BLaER1 treated with 17β-estradiol and CSF1 and Interleukin-3, amounts not matched to agents 10 nM and 100 nM (cell line): ENCODE results near the gene HEXD.
"Not testable (repeated sequence)": the region's sequence is repeated elsewhere in the genome, so short reads cannot be mapped to it uniquely, and the experiment has no call there.

Experiments
- H3K27ac ChIP-seq, 11 experiments: shearing (Covaris generic); formaldehyde crosslinking; 2 replicates each; pipeline ENCODE4 v1.8.1; 2022
- H3K27me3 ChIP-seq, 11 experiments: shearing (Covaris generic); formaldehyde crosslinking; 2 replicates each; pipeline ENCODE4 v1.8.1; 2022
- H3K36me3 ChIP-seq, 11 experiments: shearing (Covaris generic); formaldehyde crosslinking; 2 replicates each; pipeline ENCODE4 v1.8.1; 2022
- H3K4me1 ChIP-seq, 10 experiments: shearing (Covaris generic); formaldehyde crosslinking; 2 replicates each; pipeline ENCODE4 v1.8.1; 2022
- H3K4me2 ChIP-seq, 11 experiments: shearing (Covaris generic); formaldehyde crosslinking; 2 replicates each; pipeline ENCODE4 v1.8.1; 2022
- H3K4me3 ChIP-seq, 10 experiments: shearing (Covaris generic); formaldehyde crosslinking; 2 replicates each; pipeline ENCODE4 v1.8.1; 2022
- H3K9ac ChIP-seq, 11 experiments: shearing (Covaris generic); formaldehyde crosslinking; 2 replicates each; pipeline ENCODE4 v1.8.1; 2022
- H3K9me3 ChIP-seq, 11 experiments: shearing (Covaris generic); formaldehyde crosslinking; replicated peaks in 1 of 11; 2 replicates each; pipeline ENCODE4 v1.8.1; 2022
- H4K20me1 ChIP-seq, 11 experiments: shearing (Covaris generic); formaldehyde crosslinking; 2 replicates each; pipeline ENCODE4 v1.8.1; 2022
- Cebpa-rat ChIP-seq, 11 experiments: shearing (Covaris generic); IDR thresholded peaks; 2 replicates each; pipeline ENCODE4 v1.8.1; 2022

HEXD gene

GRCh38 chr17:82457073-82457928, 39.2 kb downstream of the HEXD start:
- peak overlapping the region; percentile 95 to 100 (median 98) for H3K27ac ChIP-seq
- H3K4me3 ChIP-seq: peak overlapping the region; percentile 80 to 99 (median 90)
- TF ChIP-seq Cebpa-rat (IDR thresholded peaks at IDR 0.05): no peak
- peak overlapping the region; percentile 75 to 94 (median 88) for H3K4me2 ChIP-seq
- H3K4me1 ChIP-seq: peaks cover 19 to 45% (median 33%) of the 10 kb centered on the region in 10 experiments
- H4K20me1 ChIP-seq: peaks cover 2 to 31% (median 16%) of the 10 kb centered on the region in 11 experiments; a peak in 17 of 22 replicates
- peak overlapping the region; percentile 94 to 99 (median 97) for H3K9ac ChIP-seq
- H3K9me3 ChIP-seq: peaks cover 0 to 37% (median 26%) of the 10 kb centered on the region in 11 experiments; a peak in 20 of 22 replicates
- H3K36me3 ChIP-seq: peaks cover 25 to 35% (median 27%) of the 10 kb centered on the region in 11 experiments
- H3K27me3 ChIP-seq: no peaks in the 10 kb centered on the region

DNA sequence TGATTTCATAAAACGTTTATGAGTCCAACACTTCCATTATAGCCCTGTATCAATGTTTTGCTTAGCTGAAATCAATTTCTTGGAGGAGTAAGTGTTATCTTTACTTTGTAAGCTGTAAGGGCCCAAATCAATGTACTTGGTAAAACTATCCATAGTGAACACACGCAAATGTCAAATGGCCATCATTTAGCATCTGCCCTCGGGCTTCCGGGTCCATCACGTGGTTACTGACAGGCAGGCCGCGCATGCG, 39.7 kb downstream of the HEXD start:
- no peaks in the 10 kb centered on the region for H3K27me3 ChIP-seq
- H3K4me1 ChIP-seq: peaks cover 19 to 50% (median 31%) of the 10 kb centered on the region in 10 experiments
- H3K4me3 ChIP-seq: peak overlapping the region; percentile 80 to 99 (median 90)
- H3K36me3 ChIP-seq: peaks cover 31 to 40% (median 33%) of the 10 kb centered on the region in 11 experiments
- peak overlapping the region; percentile 75 to 94 (median 88) for H3K4me2 ChIP-seq
- peak overlapping the region; percentile 95 to 100 (median 98) for H3K27ac ChIP-seq
- H3K9me3 ChIP-seq: peaks cover 0 to 34% (median 22%) of the 10 kb centered on the region in 11 experiments; a peak in 20 of 22 replicates
- peak overlapping the region; percentile 94 to 99 (median 97) for H3K9ac ChIP-seq
- no peak for TF ChIP-seq Cebpa-rat (IDR thresholded peaks at IDR 0.05)
- H4K20me1 ChIP-seq: peaks cover 7 to 37% (median 21%) of the 10 kb centered on the region in 11 experiments; a peak in 17 of 22 replicates

- H3K4me1 ChIP-seq: peaks cover 19 to 50% (median 31%) of the 10 kb centered on the region in 10 experiments
- no peak for TF ChIP-seq Cebpa-rat (IDR thresholded peaks at IDR 0.05)
- peak within 1 kb of the TSS; percentile 80 to 99 (median 90) for H3K4me3 ChIP-seq
- peaks cover 7 to 41% (median 26%) of the 10 kb centered on the region in 11 experiments; a peak in 17 of 22 replicates for H4K20me1 ChIP-seq
- H3K4me2 ChIP-seq: peak within 1 kb of the TSS; percentile 82 to 96 (median 91)
- peaks cover 35 to 45% (median 37%) of the 10 kb centered on the region in 11 experiments for H3K36me3 ChIP-seq
- peak within 1 kb of the TSS; percentile 95 to 100 (median 98) for H3K27ac ChIP-seq
- peak within 1 kb of the TSS; percentile 94 to 99 (median 97) for H3K9ac ChIP-seq
- H3K27me3 ChIP-seq: no peaks in the 10 kb centered on the region
- peaks cover 0 to 29% (median 18%) of the 10 kb centered on the region in 11 experiments; a peak in 20 of 22 replicates for H3K9me3 ChIP-seq
Measured at GRCh38 chr17:82458179-82458884, 40.2 kb downstream of the HEXD start, which contains the start of gene NARF. TSS of gene NARF (plus strand) at chr17:82458741. CDS start at chr17:82458804, 63 bp downstream.

DNA sequence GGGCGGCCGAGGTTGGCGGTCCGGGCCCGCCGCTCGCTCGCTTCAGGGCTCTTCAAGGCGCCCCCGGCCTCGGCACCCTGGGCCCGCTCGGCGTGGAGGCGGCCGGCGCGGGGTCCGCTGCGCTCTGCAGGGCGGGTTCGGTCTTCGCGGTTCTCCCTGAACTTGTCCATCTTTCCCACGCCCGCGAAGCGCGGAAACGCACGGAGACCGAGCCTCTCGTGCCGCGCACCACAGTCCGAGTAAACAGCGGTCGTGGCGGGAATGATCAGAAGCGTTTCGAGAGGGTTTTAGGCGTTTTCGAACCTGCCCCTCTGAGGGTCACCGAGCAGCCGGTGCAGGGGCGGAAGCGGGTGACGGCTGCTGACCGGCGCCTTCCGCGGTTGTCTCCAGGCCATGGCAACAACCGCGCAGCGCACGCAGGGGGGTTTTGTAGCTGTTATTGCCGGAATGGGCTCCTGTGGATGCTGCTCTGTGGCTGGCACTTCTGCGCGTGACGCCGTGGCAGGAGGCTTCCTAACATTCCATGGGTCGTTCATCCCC, 40.8 kb downstream of the HEXD start:
- H3K27ac ChIP-seq: peak overlapping the region; percentile 78 to 100 (median 98)
- no peak for TF ChIP-seq Cebpa-rat (IDR thresholded peaks at IDR 0.05)
- peaks cover 19 to 50% (median 31%) of the 10 kb centered on the region in 10 experiments for H3K4me1 ChIP-seq

DNA sequence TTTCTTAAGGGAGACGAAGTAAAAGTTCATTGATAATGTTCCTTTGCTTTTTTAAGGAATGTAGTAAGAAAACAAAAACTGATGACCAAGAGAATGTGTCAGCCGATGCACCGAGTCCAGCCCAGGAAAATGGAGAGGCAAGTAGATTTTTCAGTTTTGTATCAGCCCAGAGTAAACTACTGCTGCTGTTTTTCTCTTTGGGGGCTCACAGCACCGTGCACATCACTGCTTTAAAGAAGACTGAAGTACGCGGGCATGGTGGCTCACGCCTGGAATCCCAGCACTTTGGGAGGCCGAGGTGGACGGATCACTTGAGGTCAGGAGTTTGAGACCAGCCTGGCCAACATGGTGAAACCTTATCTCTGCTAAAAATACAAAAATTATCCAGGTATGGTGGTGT, 41.8 kb downstream of the HEXD start:
- H3K4me1 ChIP-seq: peaks cover 19 to 50% (median 31%) of the 10 kb centered on the region in 10 experiments
- peaks cover 7 to 56% (median 35%) of the 10 kb centered on the region in 11 experiments; a peak in 17 of 22 replicates for H4K20me1 ChIP-seq
- H3K4me2 ChIP-seq: peak overlapping the region; percentile 82 to 96 (median 90)
- peaks cover 51 to 58% (median 52%) of the 10 kb centered on the region in 11 experiments for H3K36me3 ChIP-seq
- H3K27me3 ChIP-seq: not testable (repeated sequence)
- peak overlapping the region in 4 of 11 experiments; percentile 95 to 99 (median 98); a peak in 4 of 22 replicates for H3K27ac ChIP-seq
- H3K9ac ChIP-seq: peak overlapping the region; percentile 94 to 99 (median 97); a peak in 21 of 22 replicates
- peaks cover 0 to 13% (median 2%) of the 10 kb centered on the region in 11 experiments; a peak in 12 of 22 replicates for H3K9me3 ChIP-seq
- H3K4me3 ChIP-seq: peak overlapping the region; percentile 80 to 99 (median 90); a peak in 18 of 20 replicates

More for the DNA sequence above, 40.8 kb downstream of the HEXD start:
- peaks cover 42 to 48% (median 44%) of the 10 kb centered on the region in 11 experiments for H3K36me3 ChIP-seq
- peak overlapping the region; percentile 94 to 99 (median 97) for H3K9ac ChIP-seq
- H3K9me3 ChIP-seq: peaks cover 0 to 23% (median 12%) of the 10 kb centered on the region in 11 experiments; a peak in 20 of 22 replicates
- H3K4me3 ChIP-seq: peak overlapping the region; percentile 80 to 99 (median 90)
- peak overlapping the region; percentile 82 to 96 (median 90) for H3K4me2 ChIP-seq
- H4K20me1 ChIP-seq: peaks cover 7 to 47% (median 28%) of the 10 kb centered on the region in 11 experiments; a peak in 17 of 22 replicates
- H3K27me3 ChIP-seq: no peaks in the 10 kb centered on the region

GRCh38 chr17:82461827-82462524, 43.8 kb downstream of the HEXD start:
- Histone ChIP-seq H3K27ac (peak overlapping the region in 2 of 11 experiments; percentile 4 to 22; a peak in 1 of 22 replicates), H4K20me1 (peaks cover 7 to 68% (median 45%) of the 10 kb centered on the region in 11 experiments; a peak in 18 of 22 replicates), H3K4me3 (no peak overlapping the region), H3K4me2 (0 out of 22 replicates have a peak overlapping the region, but pooled peaks of 1 of the 11 experiments have one; percentile 4), H3K27me3 (no peaks in the 10 kb centered on the region), H3K9me3 (no peaks in the 10 kb centered on the region), H3K4me1 (peaks cover 16 to 43% (median 22%) of the 10 kb centered on the region in 10 experiments), H3K9ac (peak overlapping the region in 7 of 11 experiments; percentile 1 to 50 (median 30); a peak in 7 of 22 replicates), H3K36me3 (peaks cover 71 to 75% (median 73%) of the 10 kb centered on the region in 11 experiments)
- no peak for TF ChIP-seq Cebpa-rat (IDR thresholded peaks at IDR 0.05)

GRCh38 chr17:82463391-82463790, 45.2 kb downstream of the HEXD start:
- H3K9ac ChIP-seq: peak overlapping the region in 4 of 11 experiments; percentile 19 to 44 (median 28); a peak in 4 of 22 replicates
- TF ChIP-seq Cebpa-rat (IDR thresholded peaks at IDR 0.05): no peak
- no peaks in the 10 kb centered on the region for H3K27me3 ChIP-seq
- H3K4me2 ChIP-seq: no peak overlapping the region
- H3K9me3 ChIP-seq: no peaks in the 10 kb centered on the region
- H3K4me3 ChIP-seq: no peak overlapping the region
- peaks cover 85 to 89% (median 87%) of the 10 kb centered on the region in 11 experiments for H3K36me3 ChIP-seq
- H3K27ac ChIP-seq: no peak overlapping the region
- H4K20me1 ChIP-seq: peaks cover 7 to 77% (median 45%) of the 10 kb centered on the region in 11 experiments; a peak in 18 of 22 replicates
- peaks cover 7 to 33% (median 13%) of the 10 kb centered on the region in 10 experiments for H3K4me1 ChIP-seq
